Mesendoderm (in vitro differentiated cells): ENCODE results near the gene MTA1.

Experiments
- DNase-seq: peaks from one replicate; pipeline ENCODE4 v3.0.0; 2013
- H2AK5ac ChIP-seq: 2 replicates; pipeline ENCODE4 v1.6.1; 2013; ENCODE audit warnings: low read length, inconsistent platforms
- H2BK120ac ChIP-seq: 2 replicates; pipeline ENCODE4 v1.6.1; 2013; ENCODE audit warnings: low read depth, mild to moderate bottlenecking, low read length, moderate library complexity, mixed read lengths
- H2BK15ac ChIP-seq: replicated peaks from 2 replicates; pipeline ENCODE4 v1.6.1; 2013; ENCODE audit warnings: low read depth, mild to moderate bottlenecking, moderate library complexity
- H2BK5ac ChIP-seq: 2 replicates; pipeline ENCODE4 v1.6.1; 2013; ENCODE audit warnings: low read length, inconsistent platforms
- H3K18ac ChIP-seq: 2 replicates; pipeline ENCODE4 v1.6.1; 2013; ENCODE audit warnings: mild to moderate bottlenecking, low read length, mixed read lengths
- H3K23ac ChIP-seq: one replicate; pipeline ENCODE4 v1.6.1; 2013; ENCODE audit warnings: low read length
- H3K27ac ChIP-seq: 2 replicates; pipeline ENCODE4 v1.5.1; 2013; ENCODE audit warnings: low read depth, mild to moderate bottlenecking, inconsistent platforms, low read length, moderate library complexity
- H3K27me3 ChIP-seq: 2 replicates; pipeline ENCODE4 v1.6.1; 2013; ENCODE audit warnings: low read length, control low read depth, mild to moderate bottlenecking, inconsistent platforms; ENCODE audit not compliant: insufficient read depth, poor library complexity
- H3K36me3 ChIP-seq: 2 replicates; pipeline ENCODE4 v1.6.1; 2013; ENCODE audit warnings: low read length, inconsistent platforms; ENCODE audit not compliant: control insufficient read depth, insufficient read depth
- H3K4ac ChIP-seq: one replicate; pipeline ENCODE4 v1.6.1; 2013; ENCODE audit warnings: low read depth, mild to moderate bottlenecking, low read length, moderate library complexity
- H3K4me1 ChIP-seq: 2 replicates; pipeline ENCODE4 v1.6.1; 2013; ENCODE audit warnings: low read depth, low read length, inconsistent platforms; ENCODE audit not compliant: control insufficient read depth
- H3K4me2 ChIP-seq: 2 replicates; pipeline ENCODE4 v1.6.1; 2013; ENCODE audit warnings: low read length
- H3K4me3 ChIP-seq: 2 replicates; pipeline ENCODE4 v1.5.1; 2013; ENCODE audit warnings: mild to moderate bottlenecking, low read length
- H3K56ac ChIP-seq: one replicate; pipeline ENCODE4 v1.6.1; 2013; ENCODE audit warnings: low read length
- H3K79me1 ChIP-seq: 2 replicates; pipeline ENCODE4 v1.6.1; 2013; ENCODE audit warnings: low read length, inconsistent platforms
- H3K79me2 ChIP-seq: 2 replicates; pipeline ENCODE4 v1.6.1; 2013; ENCODE audit warnings: mild to moderate bottlenecking, low read length; ENCODE audit not compliant: control insufficient read depth, insufficient read depth
- H3K9ac ChIP-seq: 2 replicates; pipeline ENCODE4 v1.6.1; 2013; ENCODE audit warnings: low read length, inconsistent platforms
- H4K5ac ChIP-seq: one replicate; pipeline ENCODE4 v1.6.1; 2013; ENCODE audit warnings: low read length
- H4K8ac ChIP-seq: one replicate; pipeline ENCODE4 v1.6.1; 2013; ENCODE audit warnings: low read depth, mild to moderate bottlenecking, control low read depth, low read length, moderate library complexity
- WGBS: extraction: QIAGEN DNeasy Blood & Tissue Kit; methylation state at CpG from one replicate; pipeline ENCODE4 v1.1.7; 2013; ENCODE audit warnings: low lambda C conversion rate, missing lambda C conversion rate; ENCODE audit not compliant: insufficient coverage; ENCODE audit errors: extremely low coverage; 5-methylcytosine and 5-hydroxymethylcytosine counted together

The MTA1 gene

DNA sequence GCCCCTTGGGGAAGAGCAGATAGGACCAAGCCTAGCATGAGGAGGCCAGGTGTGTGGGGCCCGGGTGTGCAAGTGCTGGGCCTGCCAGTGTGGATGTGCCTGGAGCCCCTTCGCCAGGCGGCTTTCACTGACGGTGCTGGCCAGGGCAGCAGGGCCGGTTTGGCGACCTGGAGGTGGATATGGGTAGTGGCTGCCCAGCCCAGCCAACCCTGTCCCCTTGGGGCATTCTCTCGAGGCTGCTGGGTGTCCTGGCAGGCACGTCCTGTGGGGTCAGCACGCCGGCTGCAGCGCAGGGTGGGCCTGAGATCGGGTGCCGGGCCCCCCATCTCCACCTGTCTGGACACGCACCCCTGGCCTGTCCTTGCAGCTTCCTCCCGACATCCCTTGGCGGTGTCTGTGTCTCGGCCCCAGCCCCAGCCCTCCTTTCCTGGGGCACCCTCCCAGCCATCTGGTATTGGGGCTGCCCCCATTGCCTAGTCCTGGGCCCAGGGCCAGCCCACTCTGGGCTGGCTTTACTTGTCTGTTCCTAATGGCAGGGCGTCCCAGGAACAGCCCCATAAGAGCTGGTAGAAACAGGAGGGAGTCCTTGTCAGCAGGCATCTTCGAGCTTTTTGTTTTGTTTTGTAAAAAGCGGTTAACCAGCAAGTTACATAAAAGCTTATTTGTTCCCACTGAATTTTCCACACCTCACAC is 47.8 kb downstream of the MTA1 start:
- WGBS: no CpG with 5 or more reads among the region's 20 CpGs
- Histone ChIP-seq H2BK15ac (no peak overlapping the region), H4K5ac (no peak overlapping the region)

DNA sequence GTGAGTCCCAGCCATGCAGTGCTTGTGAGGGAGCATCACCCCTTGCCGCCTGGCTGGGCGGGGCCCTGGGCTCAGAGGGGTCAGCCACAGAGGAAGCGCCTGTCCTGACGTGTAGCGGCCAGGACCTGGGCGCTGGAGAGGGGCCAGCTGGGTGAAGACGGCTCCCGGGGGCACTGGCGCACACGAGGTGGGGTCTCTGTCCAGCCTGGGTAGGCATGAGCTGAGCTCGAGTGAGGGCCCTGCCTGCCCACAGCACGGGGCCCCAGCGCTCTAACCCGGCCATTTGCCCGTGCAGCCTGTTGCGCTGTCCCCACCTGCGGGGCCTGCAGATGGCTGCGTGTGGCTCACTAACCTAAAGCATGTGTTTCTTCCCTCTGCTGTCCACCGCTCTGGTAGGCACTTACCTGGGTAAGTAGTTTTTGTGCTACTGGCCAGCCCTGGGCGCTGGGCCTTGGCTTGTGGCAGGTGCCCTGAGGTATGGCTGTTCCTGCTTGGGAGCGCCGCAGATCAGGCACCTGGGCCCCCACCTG is 48.4 kb downstream of the MTA1 start:
- Histone ChIP-seq H2BK5ac (no peak overlapping the region), H4K5ac (no peak overlapping the region), H2AK5ac (no peak overlapping the region), H3K36me3 (peaks cover 5% of the 10 kb centered on the region), H3K4me1 (no peaks in the 10 kb centered on the region), H3K4me2 (no peak overlapping the region), H3K79me2 (no peaks in the 10 kb centered on the region), H3K23ac (no peak overlapping the region), H3K56ac (no peak overlapping the region), H3K18ac (no peak overlapping the region), H3K9ac (no peak overlapping the region), H4K8ac (no peak overlapping the region), H3K4ac (no peak overlapping the region), H3K79me1 (no peaks in the 10 kb centered on the region), H3K27ac (no peak overlapping the region), H3K27me3 (no peaks in the 10 kb centered on the region), H2BK120ac (no peak overlapping the region), H2BK15ac (no peak overlapping the region), H3K4me3 (no peak overlapping the region)
- no CpG with 5 or more reads among the region's 22 CpGs for WGBS
- no peak for DNase-seq

More for the DNA sequence above, 47.8 kb downstream of the MTA1 start:
- no peak overlapping the region for H3K4me3 ChIP-seq
- H3K56ac ChIP-seq: no peak overlapping the region
- H4K8ac ChIP-seq: no peak overlapping the region
- H3K4me2 ChIP-seq: no peak overlapping the region
- no peak overlapping the region for H3K9ac ChIP-seq
- no peak overlapping the region for H3K23ac ChIP-seq
- no peaks in the 10 kb centered on the region for H3K79me1 ChIP-seq
- H3K4ac ChIP-seq: no peak overlapping the region
- no peaks in the 10 kb centered on the region for H3K27me3 ChIP-seq
- no peak for DNase-seq
- H3K18ac ChIP-seq: no peak overlapping the region
- H3K4me1 ChIP-seq: no peaks in the 10 kb centered on the region
- H2AK5ac ChIP-seq: no peak overlapping the region
- no peak overlapping the region for H2BK120ac ChIP-seq
- H2BK5ac ChIP-seq: no peak overlapping the region
- H3K36me3 ChIP-seq: peaks cover 6% of the 10 kb centered on the region
- H3K27ac ChIP-seq: no peak overlapping the region
- H3K79me2 ChIP-seq: no peaks in the 10 kb centered on the region

DNA sequence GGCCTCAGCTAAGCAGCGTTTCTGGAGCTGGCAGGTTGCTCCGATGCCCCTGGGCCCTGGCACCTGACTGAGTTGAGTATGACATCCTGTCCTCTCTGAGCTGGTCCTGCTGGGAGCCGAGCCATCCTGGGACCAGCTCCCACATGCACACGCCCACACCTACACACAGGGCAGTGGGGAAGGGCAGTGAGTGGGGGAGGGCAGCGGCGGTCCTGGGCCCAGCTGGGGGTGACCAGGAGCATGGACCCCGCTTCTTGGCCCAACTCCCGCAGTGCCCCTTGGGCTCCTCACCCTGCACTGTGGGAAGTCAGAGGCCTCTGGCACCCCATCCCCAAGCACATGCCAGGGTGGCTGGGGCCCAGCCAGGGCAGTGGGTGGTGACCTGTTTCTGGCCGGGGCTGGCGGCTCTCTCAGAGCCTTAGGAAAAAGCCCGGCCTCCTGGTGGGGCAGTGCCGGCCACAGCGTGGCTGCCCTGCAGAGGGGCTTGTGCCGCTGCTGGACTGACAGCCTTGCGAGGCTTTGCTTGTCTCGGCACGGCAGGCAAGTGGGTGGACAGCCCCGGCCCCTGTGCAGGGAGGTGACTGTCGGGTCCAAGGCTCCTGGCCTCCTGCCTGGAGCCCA is 49.1 kb downstream of the MTA1 start:
- no peak overlapping the region for H4K5ac ChIP-seq
- no peak overlapping the region for H4K8ac ChIP-seq
- no peaks in the 10 kb centered on the region for H3K4me1 ChIP-seq
- H3K9ac ChIP-seq: no peak overlapping the region
- no peak overlapping the region for H3K4me2 ChIP-seq
- no peak for DNase-seq
- H3K36me3 ChIP-seq: peaks cover under 1% of the 10 kb centered on the region
- H3K56ac ChIP-seq: no peak overlapping the region
- no peak overlapping the region for H2BK5ac ChIP-seq
- H3K23ac ChIP-seq: no peak overlapping the region
- WGBS: no CpG with 5 or more reads among the region's 19 CpGs
- H3K4me3 ChIP-seq: no peak overlapping the region
- H2BK15ac ChIP-seq: no peak overlapping the region
- H2BK120ac ChIP-seq: no peak overlapping the region
- no peak overlapping the region for H3K4ac ChIP-seq
- no peak overlapping the region for H3K27ac ChIP-seq
- H3K18ac ChIP-seq: no peak overlapping the region
- no peaks in the 10 kb centered on the region for H3K27me3 ChIP-seq
- H2AK5ac ChIP-seq: no peak overlapping the region
- H3K79me1 ChIP-seq: no peaks in the 10 kb centered on the region
- H3K79me2 ChIP-seq: no peaks in the 10 kb centered on the region

DNA sequence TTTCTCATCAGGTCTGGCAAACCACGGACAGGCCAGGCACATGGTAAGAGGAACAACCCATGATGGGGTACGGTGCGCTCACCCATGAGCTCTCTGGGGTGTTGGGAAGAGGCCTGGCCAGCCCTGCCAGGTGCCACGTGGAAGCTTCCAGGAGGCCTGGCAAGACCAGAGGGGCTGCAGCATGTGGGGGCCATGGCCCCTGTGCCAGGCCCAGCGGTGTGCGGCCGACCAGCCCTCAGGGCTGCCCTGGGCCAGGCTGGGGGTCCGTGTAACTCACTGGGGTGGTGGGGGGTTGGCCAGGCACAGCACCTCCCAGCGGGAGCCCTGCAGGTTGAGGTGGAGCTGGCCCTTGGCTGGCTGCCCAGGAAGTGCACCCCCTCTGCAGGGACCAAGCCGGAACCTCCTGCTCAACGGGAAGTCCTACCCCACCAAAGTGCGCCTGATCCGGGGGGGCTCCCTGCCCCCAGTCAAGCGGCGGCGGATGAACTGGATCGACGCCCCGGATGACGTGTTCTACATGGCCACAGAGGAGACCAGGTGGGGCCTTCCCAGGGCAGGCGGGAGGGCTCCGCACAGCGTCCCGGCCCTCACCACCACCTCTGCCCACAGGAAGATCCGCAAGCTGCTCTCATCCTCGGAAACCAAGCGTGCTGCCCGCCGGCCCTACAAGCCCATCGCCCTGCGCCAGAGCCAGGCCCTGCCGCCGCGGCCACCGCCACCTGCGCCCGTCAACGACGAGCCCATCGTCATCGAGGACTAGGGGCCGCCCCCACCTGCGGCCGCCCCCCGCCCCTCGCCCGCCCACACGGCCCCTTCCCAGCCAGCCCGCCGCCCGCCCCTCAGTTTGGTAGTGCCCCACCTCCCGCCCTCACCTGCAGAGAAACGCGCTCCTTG is 50.1 kb downstream of the MTA1 start:
- Histone ChIP-seq H3K27ac (no peak overlapping the region), H2BK5ac (no peak overlapping the region), H3K9ac (no peak overlapping the region), H3K4me2 (no peak overlapping the region), H4K8ac (no peak overlapping the region), H3K4ac (no peak overlapping the region), H3K79me2 (no peaks in the 10 kb centered on the region), H3K4me3 (no peak overlapping the region), H2BK120ac (no peak overlapping the region), H2BK15ac (no peak overlapping the region), H3K36me3 (no peaks in the 10 kb centered on the region), H3K23ac (no peak overlapping the region), H4K5ac (no peak overlapping the region), H3K27me3 (no peaks in the 10 kb centered on the region), H3K79me1 (no peaks in the 10 kb centered on the region), H2AK5ac (no peak overlapping the region), H3K4me1 (no peaks in the 10 kb centered on the region), H3K18ac (no peak overlapping the region), H3K56ac (no peak overlapping the region)
- WGBS: no CpG with 5 or more reads among the region's 54 CpGs
- no peak for DNase-seq

DNA sequence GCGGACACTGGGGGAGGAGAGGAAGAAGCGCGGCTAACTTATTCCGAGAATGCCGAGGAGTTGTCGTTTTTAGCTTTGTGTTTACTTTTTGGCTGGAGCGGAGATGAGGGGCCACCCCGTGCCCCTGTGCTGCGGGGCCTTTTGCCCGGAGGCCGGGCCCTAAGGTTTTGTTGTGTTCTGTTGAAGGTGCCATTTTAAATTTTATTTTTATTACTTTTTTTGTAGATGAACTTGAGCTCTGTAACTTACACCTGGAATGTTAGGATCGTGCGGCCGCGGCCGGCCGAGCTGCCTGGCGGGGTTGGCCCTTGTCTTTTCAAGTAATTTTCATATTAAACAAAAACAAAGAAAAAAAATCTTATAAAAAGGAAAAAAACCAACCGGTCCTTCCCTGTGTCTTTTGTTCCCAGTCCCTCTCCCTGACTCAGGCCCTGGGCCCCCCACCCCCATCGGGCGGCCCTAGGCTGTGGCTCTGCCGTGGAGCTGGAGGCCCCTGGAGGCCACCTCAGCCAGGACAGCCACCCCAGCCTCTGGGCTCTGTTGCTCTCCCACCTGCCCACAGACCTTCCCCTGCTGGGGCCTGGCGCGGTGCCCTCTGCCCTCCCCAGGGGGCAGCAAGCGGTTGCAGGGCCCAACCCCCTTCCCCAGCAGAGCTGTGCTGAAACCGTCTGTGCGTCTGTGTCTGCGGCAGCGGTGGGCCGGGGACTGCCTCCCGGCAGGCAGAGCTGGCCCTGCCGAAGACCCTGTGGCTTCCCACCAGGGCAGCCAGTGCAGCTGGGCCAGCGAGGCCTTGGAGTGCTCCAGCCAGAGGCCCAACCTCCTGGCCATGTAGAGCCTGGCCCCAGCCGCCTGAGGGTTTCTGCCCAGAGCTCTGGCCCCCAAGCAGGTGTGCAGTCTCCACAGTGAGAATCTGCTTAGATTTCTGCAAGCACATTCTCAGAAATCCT is 51.0 kb downstream of the MTA1 start:
- Histone ChIP-seq H3K36me3 (no peaks in the 10 kb centered on the region), H3K4ac (no peak overlapping the region), H3K79me2 (no peaks in the 10 kb centered on the region), H2BK120ac (no peak overlapping the region), H3K4me1 (no peaks in the 10 kb centered on the region), H4K5ac (no peak overlapping the region), H3K27me3 (no peaks in the 10 kb centered on the region), H3K4me3 (no peak overlapping the region), H3K4me2 (no peak overlapping the region), H3K56ac (no peak overlapping the region), H4K8ac (no peak overlapping the region), H2AK5ac (no peak overlapping the region), H3K9ac (no peak overlapping the region), H3K18ac (no peak overlapping the region), H3K27ac (no peak overlapping the region), H2BK15ac (no peak overlapping the region), H3K23ac (no peak overlapping the region), H3K79me1 (no peaks in the 10 kb centered on the region), H2BK5ac (no peak overlapping the region)
- WGBS: no CpG with 5 or more reads among the region's 34 CpGs
- no peak for DNase-seq
